Adrenal gland (tissue), 12 donors: ENCODE measurements around the gene SIGLEC1. TPM values are rescaled to one million over a fixed set of nuclear protein-coding genes. Genes with fewer than 3 reads are reported as not detected.

Experiments
- DNase-seq, 7 donors: peaks; one replicate each; pipeline ENCODE4 v3.0.0-alpha.2; 2019 to 2020
- H3K27ac ChIP-seq, 5 donors: fragments of 200-600 bp; sonication (generic) in 4 of 5; 1 replicate in 3 of 5; 2 replicates in 2 of 5; pipeline versions ENCODE4 v1.5.1 to v1.8.0; 2016 to 2020; ENCODE audit warnings: mild to moderate bottlenecking in 1 of 5
- H3K27me3 ChIP-seq: fragments of 200-600 bp; 2 replicates; pipeline ENCODE4 v1.8.0; 2021
- H3K36me3 ChIP-seq, 2 donors: fragments of 200-600 bp; replicated peaks in 1 of 2; 1 replicate in 1 of 2; 2 replicates in 1 of 2; pipeline versions ENCODE4 v1.5.1 to v1.8.0; 2018 to 2022
- H3K4me1 ChIP-seq, 2 donors: fragments of 200-600 bp; replicated peaks in 1 of 2; 1 replicate in 1 of 2; 2 replicates in 1 of 2; pipeline versions ENCODE4 v1.5.1 to v1.8.0; 2018 to 2021
- H3K4me3 ChIP-seq, 4 donors: fragments of 200-600 bp; sonication (generic) in 3 of 4; one replicate each; pipeline ENCODE4 v1.5.1; 2016 to 2018
- H3K9me3 ChIP-seq, 3 donors: fragments of 200-600 bp; sonication (generic) in 1 of 3; replicated peaks in 1 of 3; 1 replicate in 2 of 3; 2 replicates in 1 of 3; pipeline versions ENCODE4 v1.5.1 to v1.8.0; 2016 to 2021
- CTCF ChIP-seq, 6 experiments: fragments of 450-650 bp in 4 of 6; fragments of 200-600 bp in 2 of 6; sonication (generic) in 1 of 6; IDR thresholded peaks; 1 replicate in 5 of 6; 2 replicates in 1 of 6; pipeline versions ENCODE4 v1.5.1 to v1.8.0; 2016 to 2021; ENCODE audit warnings: antibody characterized with exemption in 6 of 6, mild to moderate bottlenecking in 2 of 6, moderate library complexity in 1 of 6
- POLR2A ChIP-seq, 2 donors: fragments of 450-650 bp; IDR thresholded peaks; one replicate each; pipeline ENCODE4 v1.6.1; 2017; ENCODE audit warnings: antibody characterized with exemption in 2 of 2, mild to moderate bottlenecking in 2 of 2, moderate library complexity in 1 of 2
- WGBS, 4 donors: extraction: QIAGEN DNeasy Blood & Tissue Kit in 2 of 4; methylation state at CpG; one replicate each; pipeline versions ENCODE4 v1.1.5 to v1.1.7; 2013 to 2017; 5-methylcytosine and 5-hydroxymethylcytosine counted together
- intact Hi-C, 2 donors: fragments of 100-400 bp; cut with DNase I; formaldehyde crosslinking; loops; one replicate each; pipeline versions ENCODE4 v1.14.1 to v1.15.0; 2022 to 2023
- polyA plus RNA-seq, 3 donors: library from polyadenylated mRNA; stranded (reverse); fragments of 200-250 nt in 2 of 3; fragments of 350-450 nt in 1 of 3; fragmentation: Illumina TruSeq in 1 of 3; extraction: RNeasy Lipid Tissue Mini Kit (QIAGEN cat#74804) in 1 of 3; gene quantifications; one replicate each; pipeline ENCODE4 v1.2.3, GENCODE V29; 2013 to 2014
- total RNA-seq, 9 donors: library from RNA; depleted of rRNA in 4 of 9; stranded (reverse); fragments of >200 nt in 4 of 9; fragments of 120-200 nt in 1 of 9; fragmentation: NEBNext Ultra II Directional in 1 of 9; extraction: Animal tissue kit (Norgen Biotek cat#: 25700) in 1 of 9; gene quantifications; one replicate each; pipeline versions ENCODE4 v1.1.0 to v1.2.4, GENCODE V29; 2013 to 2023
- donor health status: healthy with polysubstance abuse.
- donor health status: Bipolar disorder and iron deficiency.
- donor health status: DM: yes; HTN: yes; CAD: no.
- donor health status: DM: no; HTN: no; CAD: no.
- donor health status: DM: no; HTN: no; CAD: no.
- donor health status: DM: yes; HTN: yes; CAD: no.

Gene SIGLEC1
- total and polyA plus RNA-seq, 12 donors, result 0.33 to 47.2 (median 28.7) TPM

- Histone ChIP-seq H3K4me3 (peak overlapping the region in 1 of 4 donors; percentile 3), H3K4me1 (no peaks in the 10 kb centered on the region), H3K27me3 (no peaks in the 10 kb centered on the region), H3K36me3 (no peaks in the 10 kb centered on the region), H3K9me3 (no peaks in the 10 kb centered on the region), H3K27ac (no peak overlapping the region)
- 33 to 36% (median 35%) methylated on average over 33 to 45 of the region's 45 CpGs for WGBS, 4 donors
- intact Hi-C loops, result no loop called here
- TF ChIP-seq POLR2A (IDR thresholded peaks at IDR 0.05), result no peak
- TF ChIP-seq CTCF (IDR thresholded peaks at IDR 0.05), result no peak
- DNase-seq, result peak; percentile 67 to 90 (median 80)
These were observed 32.6 kb upstream of the SIGLEC1 start for GRCh38 chr20:3744806-3745685.

- no peak for DNase-seq
- Histone ChIP-seq H3K4me3 (no peak overlapping the region), H3K27me3 (no peaks in the 10 kb centered on the region), H3K9me3 (no peaks in the 10 kb centered on the region), H3K27ac (no peak overlapping the region), H3K4me1 (no peaks in the 10 kb centered on the region), H3K36me3 (no peaks in the 10 kb centered on the region)
- WGBS, 4 donors, result 75 to 92% (median 79%) methylated on average over 1 of the region's 1 CpG
- intact Hi-C loops, result no loop called here
- no peak for TF ChIP-seq POLR2A (IDR thresholded peaks at IDR 0.05)
- TF ChIP-seq CTCF (IDR thresholded peaks at IDR 0.05), result no peak
These were observed 31.6 kb upstream of the SIGLEC1 start for GRCh38 chr20:3744037-3744436.

- intact Hi-C loops, result no loop called here
- no peaks in the 10 kb centered on the region for H3K36me3 ChIP-seq
- no peak overlapping the region for H3K27ac ChIP-seq
- no peak for DNase-seq
- TF ChIP-seq POLR2A (IDR thresholded peaks at IDR 0.05) (no peak), CTCF (IDR thresholded peaks at IDR 0.05) (no peak)
- whole genome bisulfite sequencing, 4 donors, result 71 to 100% (median 92%) methylated on average over 2 of the region's 2 CpGs
- no peaks in the 10 kb centered on the region for H3K9me3 ChIP-seq
- no peaks in the 10 kb centered on the region for H3K27me3 ChIP-seq
- H3K4me3 ChIP-seq, result no peak overlapping the region
- H3K4me1 ChIP-seq, result no peaks in the 10 kb centered on the region
These were observed 30.9 kb upstream of the SIGLEC1 start for GRCh38 chr20:3743251-3743650.

- Histone ChIP-seq H3K27me3 (no peaks in the 10 kb centered on the region), H3K27ac (no peak overlapping the region), H3K9me3 (no peaks in the 10 kb centered on the region), H3K36me3 (no peaks in the 10 kb centered on the region), H3K4me3 (no peak overlapping the region), H3K4me1 (no peaks in the 10 kb centered on the region)
- 72 to 84% (median 73%) methylated on average over 7 of the region's 7 CpGs; no CpG with 5 or more reads in 1 of the 4 donors for WGBS, 4 donors
- no peak for DNase-seq
- TF ChIP-seq POLR2A (IDR thresholded peaks at IDR 0.05) (no peak), CTCF (IDR thresholded peaks at IDR 0.05) (no peak)
- intact Hi-C loops, result no loop called here
These were observed 29.5 kb upstream of the SIGLEC1 start for GRCh38 chr20:3741836-3742458.
